Measurements from ENCODE around the gene DAAM2. TPM values are rescaled to one million over a fixed set of nuclear protein-coding genes. Genes with fewer than 3 reads are reported as not detected.

Gene DAAM2
- total and polyA plus RNA-seq, 2 donors from 2014 or later: 6.9 to 19.8 TPM

DNA sequence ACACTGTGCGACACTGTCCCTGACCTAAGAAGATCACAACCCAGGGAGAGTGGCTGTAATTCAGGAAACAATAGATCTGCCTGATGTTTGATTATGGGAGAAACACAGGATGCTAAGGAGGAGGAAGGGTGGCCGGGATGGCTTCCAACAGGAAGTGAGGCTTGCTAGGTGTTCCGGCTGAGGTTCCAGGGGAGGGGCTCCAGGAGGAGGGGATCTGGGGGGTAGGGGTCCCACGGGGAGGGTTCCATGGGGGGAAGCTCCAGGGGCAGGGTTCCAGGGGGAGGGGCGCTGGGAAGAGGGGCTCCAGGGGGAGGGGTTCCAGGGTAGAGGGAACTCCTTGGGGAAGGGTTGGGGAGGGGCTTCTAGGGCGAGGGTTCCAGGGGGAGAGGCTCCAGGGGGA lies 48.6 kb downstream of the DAAM2 start:
- DNase-seq (no peak), FAIRE-seq (no peak)
- Histone ChIP-seq H3K27me3 (ENCODE audit: control insufficient read depth, insufficient read depth, low read length) (no peaks in the 10 kb centered on the region), H3K9ac (ENCODE audit: low read length in 3 of 3) (no peak overlapping the region), H3K9me3 (ENCODE audit: control insufficient read depth in 2 of 3, insufficient read depth in 1 of 3, low read length in 3 of 3) (no peaks in the 10 kb centered on the region), H3K4me3 (ENCODE audit: low read length in 3 of 3) (no peak overlapping the region), H3K36me3 (ENCODE audit: control insufficient read depth in 2 of 3, insufficient read depth in 3 of 3, low read length in 3 of 3) (no peaks in the 10 kb centered on the region), H3K27ac (ENCODE audit: low read depth in 2 of 2, low read length in 2 of 2) (no peak overlapping the region), H3K4me1 (ENCODE audit: control insufficient read depth in 2 of 3, insufficient read depth in 2 of 3, low read depth in 1 of 3, low read length in 3 of 3) (peaks cover 0 to 12% (median 0%) of the 10 kb centered on the region in 3 donors)
- intact Hi-C loops (cut with DNase I): no loop called here
- TF ChIP-seq, protein P1, sequence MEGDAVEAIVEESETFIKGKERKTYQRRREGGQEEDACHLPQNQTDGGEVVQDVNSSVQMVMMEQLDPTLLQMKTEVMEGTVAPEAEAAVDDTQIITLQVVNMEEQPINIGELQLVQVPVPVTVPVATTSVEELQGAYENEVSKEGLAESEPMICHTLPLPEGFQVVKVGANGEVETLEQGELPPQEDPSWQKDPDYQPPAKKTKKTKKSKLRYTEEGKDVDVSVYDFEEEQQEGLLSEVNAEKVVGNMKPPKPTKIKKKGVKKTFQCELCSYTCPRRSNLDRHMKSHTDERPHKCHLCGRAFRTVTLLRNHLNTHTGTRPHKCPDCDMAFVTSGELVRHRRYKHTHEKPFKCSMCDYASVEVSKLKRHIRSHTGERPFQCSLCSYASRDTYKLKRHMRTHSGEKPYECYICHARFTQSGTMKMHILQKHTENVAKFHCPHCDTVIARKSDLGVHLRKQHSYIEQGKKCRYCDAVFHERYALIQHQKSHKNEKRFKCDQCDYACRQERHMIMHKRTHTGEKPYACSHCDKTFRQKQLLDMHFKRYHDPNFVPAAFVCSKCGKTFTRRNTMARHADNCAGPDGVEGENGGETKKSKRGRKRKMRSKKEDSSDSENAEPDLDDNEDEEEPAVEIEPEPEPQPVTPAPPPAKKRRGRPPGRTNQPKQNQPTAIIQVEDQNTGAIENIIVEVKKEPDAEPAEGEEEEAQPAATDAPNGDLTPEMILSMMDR (IDR thresholded peaks at IDR 0.05; ENCODE audit: borderline replicate concordance, extremely low read depth, insufficient read depth): no peak

GRCh38 chr6:39841291-39841690 lies 49.1 kb downstream of the DAAM2 start:
- TF ChIP-seq, protein P1 (IDR thresholded peaks at IDR 0.05; ENCODE audit: borderline replicate concordance, extremely low read depth, insufficient read depth): no peak
- Histone ChIP-seq H3K27ac (ENCODE audit: low read depth in 2 of 2, low read length in 2 of 2) (no peak overlapping the region), H3K9ac (ENCODE audit: low read length in 3 of 3) (no peak overlapping the region), H3K4me1 (ENCODE audit: control insufficient read depth in 2 of 3, insufficient read depth in 2 of 3, low read depth in 1 of 3, low read length in 3 of 3) (peaks cover 0 to 12% (median 0%) of the 10 kb centered on the region in 3 donors), H3K9me3 (ENCODE audit: control insufficient read depth in 2 of 3, insufficient read depth in 1 of 3, low read length in 3 of 3) (no peaks in the 10 kb centered on the region), H3K4me3 (ENCODE audit: low read length in 3 of 3) (no peak overlapping the region), H3K27me3 (ENCODE audit: control insufficient read depth, insufficient read depth, low read length) (no peaks in the 10 kb centered on the region), H3K36me3 (ENCODE audit: control insufficient read depth in 2 of 3, insufficient read depth in 3 of 3, low read length in 3 of 3) (no peaks in the 10 kb centered on the region)
- no peak for DNase-seq
- FAIRE-seq: no peak
- intact Hi-C loops (cut with DNase I): no loop called here

DNA sequence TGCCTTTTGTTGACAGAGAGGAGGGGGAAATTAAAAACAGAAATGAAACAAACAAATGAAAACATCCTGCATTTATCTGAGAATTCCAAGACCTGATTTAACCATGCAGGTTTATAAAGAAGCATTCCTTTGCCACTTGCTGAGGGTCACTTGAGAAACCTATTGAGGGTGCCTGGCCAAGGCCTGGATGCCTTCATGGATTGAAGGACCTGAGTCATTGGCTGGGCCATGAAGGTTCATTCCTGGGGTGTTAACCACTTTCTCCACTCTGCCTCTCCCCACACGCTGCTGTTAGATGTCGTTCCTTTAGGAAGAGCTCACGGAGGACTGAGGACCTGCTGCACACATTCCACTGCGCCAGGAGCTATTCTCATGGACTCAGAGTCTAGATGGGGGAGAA lies 49.7 kb downstream of the DAAM2 start:
- Histone ChIP-seq H3K27me3 (ENCODE audit: control insufficient read depth, insufficient read depth, low read length) (no peaks in the 10 kb centered on the region), H3K9me3 (ENCODE audit: control insufficient read depth in 2 of 3, insufficient read depth in 1 of 3, low read length in 3 of 3) (no peaks in the 10 kb centered on the region), H3K4me1 (ENCODE audit: control insufficient read depth in 2 of 3, insufficient read depth in 2 of 3, low read depth in 1 of 3, low read length in 3 of 3) (peaks cover 0 to 13% (median 0%) of the 10 kb centered on the region in 3 donors), H3K36me3 (ENCODE audit: control insufficient read depth in 2 of 3, insufficient read depth in 3 of 3, low read length in 3 of 3) (no peaks in the 10 kb centered on the region), H3K9ac (ENCODE audit: low read length in 3 of 3) (no peak overlapping the region), H3K4me3 (ENCODE audit: low read length in 3 of 3) (no peak overlapping the region), H3K27ac (ENCODE audit: low read depth in 2 of 2, low read length in 2 of 2) (no peak overlapping the region)
- intact Hi-C loops (cut with DNase I): no loop called here
- FAIRE-seq (no peak), DNase-seq (no peak)
- TF ChIP-seq, protein P1 (IDR thresholded peaks at IDR 0.05; ENCODE audit: borderline replicate concordance, extremely low read depth, insufficient read depth): no peak

Data from kidney (tissue), 14 donors.